Trophoblast cell (in vitro differentiated cells and primary cell): ENCODE data around the gene EML6.

Experiments
- DNase-seq, 2 donors: peaks; one replicate each; pipeline ENCODE4 v3.0.0-alpha.2; 2016
- H2AFZ ChIP-seq: 2 replicates; pipeline ENCODE4 v1.6.1; 2013; ENCODE audit warnings: low read length, moderate library complexity, mild to moderate bottlenecking; ENCODE audit not compliant: insufficient read depth, poor library complexity
- H2AK5ac ChIP-seq: 2 replicates; pipeline ENCODE4 v1.6.1; 2013; ENCODE audit warnings: mild to moderate bottlenecking, low read length
- H2BK120ac ChIP-seq: 2 replicates; pipeline ENCODE4 v1.6.1; 2013; ENCODE audit warnings: low read length, mild to moderate bottlenecking, moderate library complexity; ENCODE audit not compliant: insufficient read depth, poor library complexity
- H2BK12ac ChIP-seq: 2 replicates; pipeline ENCODE4 v1.6.1; 2013; ENCODE audit warnings: mild to moderate bottlenecking, low read length, moderate library complexity
- H2BK5ac ChIP-seq: 2 replicates; pipeline ENCODE4 v1.6.1; 2013; ENCODE audit warnings: low read length, low read depth, moderate library complexity, mild to moderate bottlenecking; ENCODE audit not compliant: poor library complexity
- H3K14ac ChIP-seq: 2 replicates; pipeline ENCODE4 v1.6.1; 2013; ENCODE audit warnings: mild to moderate bottlenecking, low read length
- H3K18ac ChIP-seq: 2 replicates; pipeline ENCODE4 v1.6.1; 2013; ENCODE audit warnings: mild to moderate bottlenecking, low read length
- H3K23ac ChIP-seq: 2 replicates; pipeline ENCODE4 v1.6.1; 2013; ENCODE audit warnings: low read length
- H3K27ac ChIP-seq: 2 replicates; pipeline ENCODE4 v1.5.1; 2013; ENCODE audit warnings: low read depth, mild to moderate bottlenecking, inconsistent platforms, low read length, moderate library complexity
- H3K27me3 ChIP-seq: 2 replicates; pipeline ENCODE4 v1.6.1; 2013; ENCODE audit warnings: inconsistent platforms, mild to moderate bottlenecking, low read length, moderate library complexity; ENCODE audit not compliant: insufficient read depth
- H3K36me3 ChIP-seq, 2 experiments: 1 replicate in 1 of 2; 2 replicates in 1 of 2; pipeline ENCODE4 v1.6.1; 2013; ENCODE audit warnings: low read length in 2 of 2, mild to moderate bottlenecking in 2 of 2, moderate library complexity in 1 of 2; ENCODE audit not compliant: insufficient read depth in 2 of 2, control insufficient read depth in 1 of 2
- H3K4ac ChIP-seq: 2 replicates; pipeline ENCODE4 v1.6.1; 2013; ENCODE audit warnings: low read depth, mild to moderate bottlenecking, low read length, moderate library complexity
- H3K4me1 ChIP-seq, 2 experiments: 1 replicate in 1 of 2; 2 replicates in 1 of 2; pipeline ENCODE4 v1.6.1; 2013; ENCODE audit warnings: low read length in 2 of 2, mild to moderate bottlenecking in 2 of 2, moderate library complexity in 1 of 2; ENCODE audit not compliant: insufficient read depth in 2 of 2, control insufficient read depth in 1 of 2
- H3K4me2 ChIP-seq: 2 replicates; pipeline ENCODE4 v1.6.1; 2013; ENCODE audit warnings: inconsistent platforms, mild to moderate bottlenecking, low read length, moderate library complexity
- H3K4me3 ChIP-seq: 2 replicates; pipeline ENCODE4 v1.5.1; 2013; ENCODE audit warnings: mild to moderate bottlenecking, low read depth, low read length, inconsistent platforms
- H3K79me1 ChIP-seq: one replicate; pipeline ENCODE4 v1.6.1; 2013; ENCODE audit warnings: low read length
- H3K79me2 ChIP-seq: 2 replicates; pipeline ENCODE4 v1.6.1; 2013; ENCODE audit warnings: low read length, mild to moderate bottlenecking; ENCODE audit not compliant: control insufficient read depth, insufficient read depth, poor library complexity
- H3K9ac ChIP-seq: 2 replicates; pipeline ENCODE4 v1.6.1; 2013; ENCODE audit warnings: mild to moderate bottlenecking, low read length
- H3K9me3 ChIP-seq: 2 replicates; pipeline ENCODE4 v1.6.1; 2013; ENCODE audit warnings: low read depth, mild to moderate bottlenecking, control low read depth, inconsistent platforms, low read length; ENCODE audit not compliant: insufficient read depth
- H4K12ac ChIP-seq: 2 replicates; pipeline ENCODE4 v1.6.1; 2013; ENCODE audit warnings: low read depth, mild to moderate bottlenecking, low read length, moderate library complexity
- H4K8ac ChIP-seq: 2 replicates; pipeline ENCODE4 v1.6.1; 2013; ENCODE audit warnings: low read depth, mild to moderate bottlenecking, low read length, moderate library complexity
- H4K91ac ChIP-seq: one replicate; pipeline ENCODE4 v1.6.1; 2013; ENCODE audit warnings: low read depth, mild to moderate bottlenecking, low read length, moderate library complexity
- WGBS: extraction: QIAGEN DNeasy Blood & Tissue Kit; methylation state at CpG from one replicate; pipeline ENCODE4 v1.1.7; 2013; ENCODE audit warnings: missing lambda C conversion rate; ENCODE audit not compliant: insufficient read length, insufficient coverage; ENCODE audit errors: extremely low coverage; 5-methylcytosine and 5-hydroxymethylcytosine counted together

EML6 gene

DNA sequence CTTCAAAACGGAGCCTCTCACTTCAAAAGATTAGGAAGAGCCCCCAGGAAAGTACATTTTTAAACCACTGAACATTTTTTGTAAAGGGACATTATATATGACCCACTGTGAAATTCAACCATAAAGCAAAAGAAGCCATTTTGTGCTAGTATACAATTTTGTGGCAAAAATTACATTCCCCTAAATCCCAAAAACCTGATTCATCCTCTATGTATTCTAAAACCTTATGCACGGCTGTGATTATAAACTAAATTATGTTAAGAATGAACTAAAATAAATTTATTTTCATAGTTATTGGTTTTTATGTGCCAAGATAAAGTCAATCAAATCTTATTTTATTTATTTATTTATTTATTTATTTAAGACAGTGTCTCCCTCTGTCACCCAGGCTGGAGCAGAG, 278.3 kb downstream of the EML6 start:
- Histone ChIP-seq H3K27ac (no peak overlapping the region), H3K4ac (peak overlapping the region; percentile 94), H3K4me2 (no peak overlapping the region), H3K14ac (no peak overlapping the region), H2AFZ (no peak overlapping the region), H3K18ac (no peak overlapping the region), H3K9ac (no peak overlapping the region), H2BK12ac (no peak overlapping the region), H2BK120ac (no peak overlapping the region), H3K79me2 (peaks cover 5% of the 10 kb centered on the region), H3K4me3 (no peak overlapping the region), H3K9me3 (no peaks in the 10 kb centered on the region), H3K23ac (no peak overlapping the region), H3K4me1 (no peaks in the 10 kb centered on the region), H4K91ac (no peak overlapping the region), H3K79me1 (no peaks in the 10 kb centered on the region), H2BK5ac (no peak overlapping the region), H2AK5ac (no peak overlapping the region), H3K36me3 (no peaks in the 10 kb centered on the region), H4K8ac (no peak overlapping the region), H3K27me3 (no peaks in the 10 kb centered on the region), H4K12ac (no peak overlapping the region)
- DNase-seq = no peak
- no CpG with 5 or more reads among the region's 2 CpGs for WGBS

DNA sequence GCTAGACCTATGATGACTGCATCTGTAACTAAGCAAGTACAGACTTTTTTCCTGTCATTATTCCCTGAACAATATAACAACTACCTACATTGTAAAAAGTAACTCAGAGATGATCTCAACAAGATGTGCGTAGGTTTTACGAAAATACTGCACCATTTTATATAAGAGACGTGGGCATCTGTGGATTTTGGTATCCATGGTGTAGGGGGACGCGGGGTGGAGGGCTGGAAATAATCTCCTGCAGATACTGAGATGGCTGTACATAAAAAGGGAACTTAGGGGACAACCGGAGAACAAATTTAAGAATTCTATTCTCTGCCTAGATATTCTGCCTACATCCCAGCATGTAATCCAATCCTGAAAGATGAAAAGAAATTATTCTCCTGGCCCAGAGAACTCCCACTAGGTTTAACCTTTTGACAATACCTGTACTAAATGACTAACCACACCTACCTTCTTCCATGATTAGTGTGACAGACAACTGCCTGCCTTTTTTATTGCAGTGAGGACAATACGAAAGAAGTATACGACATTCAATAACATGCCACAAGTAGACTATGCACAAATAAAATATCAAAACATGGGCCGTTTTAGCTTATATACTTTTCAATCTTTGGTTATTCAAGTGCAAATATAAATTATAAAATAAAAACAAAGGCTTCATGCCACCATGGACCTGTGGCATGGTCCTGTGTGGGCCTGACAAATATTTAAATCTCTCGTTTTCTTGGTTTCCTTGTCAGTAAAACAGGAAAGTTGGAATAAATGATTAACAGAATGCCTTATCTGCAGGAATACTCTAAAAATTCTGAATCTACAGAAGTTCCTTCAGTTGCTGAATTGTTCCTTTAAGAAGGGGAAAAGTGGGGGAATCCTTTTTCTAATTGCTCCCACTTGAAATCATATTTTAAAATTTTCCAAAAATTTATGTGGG, 280.5 kb downstream of the EML6 start:
- no peak overlapping the region for H4K91ac ChIP-seq
- no peak overlapping the region for H3K18ac ChIP-seq
- H2BK12ac ChIP-seq = no peak overlapping the region
- H2BK120ac ChIP-seq = no peak overlapping the region
- no peaks in the 10 kb centered on the region for H3K4me1 ChIP-seq
- H3K27me3 ChIP-seq = no peaks in the 10 kb centered on the region
- H3K9ac ChIP-seq = no peak overlapping the region
- no peak for DNase-seq
- no peaks in the 10 kb centered on the region for H3K9me3 ChIP-seq
- no peak overlapping the region for H3K14ac ChIP-seq
- H4K8ac ChIP-seq = no peak overlapping the region
- H3K4me2 ChIP-seq = no peak overlapping the region
- H3K36me3 ChIP-seq = no peaks in the 10 kb centered on the region
- no peak overlapping the region for H3K4me3 ChIP-seq
- peaks cover 5% of the 10 kb centered on the region for H3K79me2 ChIP-seq
- H3K23ac ChIP-seq = no peak overlapping the region
- H3K79me1 ChIP-seq = no peaks in the 10 kb centered on the region
- no CpG with 5 or more reads among the region's 10 CpGs for WGBS
- H2AK5ac ChIP-seq = no peak overlapping the region
- H4K12ac ChIP-seq = no peak overlapping the region
- H3K4ac ChIP-seq = peak overlapping the region; percentile 79
- no peak overlapping the region for H2BK5ac ChIP-seq
- H3K27ac ChIP-seq = no peak overlapping the region
- no peak overlapping the region for H2AFZ ChIP-seq

DNA sequence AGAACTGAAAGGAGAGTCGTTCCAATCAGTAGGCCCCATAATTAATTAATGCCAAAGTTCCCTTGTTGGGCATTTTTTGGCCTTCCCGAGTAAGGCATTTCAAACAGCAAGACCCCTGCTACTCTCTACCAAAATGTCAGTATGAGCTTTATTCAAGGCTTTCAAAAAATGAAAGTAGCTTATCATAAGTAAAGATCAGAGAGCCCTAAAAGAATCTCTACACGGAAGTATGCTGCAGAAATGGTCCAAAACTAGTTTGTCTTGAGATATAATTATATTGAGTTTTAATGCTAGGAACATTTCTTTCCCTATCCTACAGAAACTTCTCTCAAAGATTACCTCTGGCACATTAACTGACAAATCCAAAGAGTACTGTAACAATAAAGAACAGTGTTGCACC, 282.8 kb downstream of the EML6 start:
- no peak overlapping the region for H3K4me2 ChIP-seq
- WGBS = no CpG with 5 or more reads among the region's 3 CpGs

DNA sequence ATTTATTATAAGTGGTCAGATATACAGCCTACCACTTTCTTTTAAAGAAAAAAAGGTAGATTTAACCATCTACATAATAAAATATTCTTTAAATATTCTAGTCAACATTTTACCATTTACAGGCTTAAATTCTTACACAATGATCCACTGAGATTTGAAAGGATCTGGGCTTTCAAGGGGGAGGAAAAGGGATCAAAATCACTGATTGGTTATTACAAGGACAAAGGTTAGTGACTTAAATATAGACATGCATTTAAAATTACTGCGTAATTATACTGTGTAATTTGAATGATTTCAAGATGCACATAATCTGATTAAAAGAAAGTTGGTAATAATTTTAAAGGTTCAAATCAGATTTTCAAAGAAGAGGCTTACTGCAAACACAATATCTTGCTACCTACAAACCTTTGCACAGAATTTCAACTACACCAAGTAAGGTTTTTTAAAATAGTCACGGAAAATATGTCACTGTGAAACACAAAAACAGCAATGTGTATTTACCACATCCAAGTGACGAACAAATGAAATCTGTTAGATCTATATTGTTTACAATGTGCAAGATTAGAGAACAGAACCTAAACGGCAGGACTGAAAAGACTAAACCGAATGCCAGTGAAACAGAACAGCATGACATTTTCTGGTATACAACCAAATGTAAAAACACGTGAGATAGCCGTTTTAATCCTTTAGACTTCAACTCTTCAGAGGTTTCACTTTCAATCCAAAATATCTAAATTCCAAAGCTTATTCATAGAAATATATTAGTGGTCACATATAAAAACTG, 286.0 kb downstream of the EML6 start:
- H3K23ac ChIP-seq = no peak overlapping the region
- H4K12ac ChIP-seq = no peak overlapping the region
- H3K4ac ChIP-seq = peak overlapping the region; percentile 62
- no peak overlapping the region for H3K27ac ChIP-seq
- no peak overlapping the region for H3K9ac ChIP-seq
- no peak overlapping the region for H2AK5ac ChIP-seq
- H3K9me3 ChIP-seq = no peaks in the 10 kb centered on the region
- no peak overlapping the region for H3K14ac ChIP-seq
- no peak overlapping the region for H3K18ac ChIP-seq
- no peak overlapping the region for H2BK120ac ChIP-seq
- DNase-seq = no peak
- no peaks in the 10 kb centered on the region for H3K27me3 ChIP-seq
- H4K8ac ChIP-seq = no peak overlapping the region
- H2BK5ac ChIP-seq = no peak overlapping the region
- H3K36me3 ChIP-seq = no peaks in the 10 kb centered on the region
- H3K79me1 ChIP-seq = no peaks in the 10 kb centered on the region
- no peak overlapping the region for H4K91ac ChIP-seq
- no peak overlapping the region for H2BK12ac ChIP-seq
- H2AFZ ChIP-seq = no peak overlapping the region
- peaks cover 3% of the 10 kb centered on the region for H3K79me2 ChIP-seq
- H3K4me1 ChIP-seq = peaks cover 0 to 6% of the 10 kb centered on the region in 2 experiments
- H3K4me2 ChIP-seq = no peak overlapping the region
- WGBS = no CpG with 5 or more reads among the region's 7 CpGs
- H3K4me3 ChIP-seq = no peak overlapping the region

More for the DNA sequence above, 282.8 kb downstream of the EML6 start:
- Histone ChIP-seq H3K27ac (no peak overlapping the region), H2AFZ (no peak overlapping the region), H3K27me3 (no peaks in the 10 kb centered on the region), H3K9ac (no peak overlapping the region), H3K36me3 (no peaks in the 10 kb centered on the region), H2BK120ac (no peak overlapping the region), H4K8ac (no peak overlapping the region), H3K14ac (no peak overlapping the region), H3K4me3 (no peak overlapping the region), H3K79me2 (peaks cover 5% of the 10 kb centered on the region), H3K18ac (no peak overlapping the region), H2BK12ac (no peak overlapping the region), H3K4me1 (peaks cover 0 to 6% of the 10 kb centered on the region in 2 experiments), H3K79me1 (no peaks in the 10 kb centered on the region), H3K4ac (no peak overlapping the region), H3K9me3 (no peaks in the 10 kb centered on the region), H4K12ac (no peak overlapping the region), H2BK5ac (no peak overlapping the region), H4K91ac (no peak overlapping the region), H2AK5ac (no peak overlapping the region), H3K23ac (no peak overlapping the region)
- DNase-seq = peak in 1 of 2 donors; percentile 53
